ENCODE measurements around the gene COL1A1. TPM values are rescaled to one million over a fixed set of nuclear protein-coding genes. Genes with fewer than 3 reads are reported as not detected.

The COL1A1 gene
- polyA plus RNA-seq, 12 donors = 2,279 to 10,060 (median 4,381) TPM

DNA sequence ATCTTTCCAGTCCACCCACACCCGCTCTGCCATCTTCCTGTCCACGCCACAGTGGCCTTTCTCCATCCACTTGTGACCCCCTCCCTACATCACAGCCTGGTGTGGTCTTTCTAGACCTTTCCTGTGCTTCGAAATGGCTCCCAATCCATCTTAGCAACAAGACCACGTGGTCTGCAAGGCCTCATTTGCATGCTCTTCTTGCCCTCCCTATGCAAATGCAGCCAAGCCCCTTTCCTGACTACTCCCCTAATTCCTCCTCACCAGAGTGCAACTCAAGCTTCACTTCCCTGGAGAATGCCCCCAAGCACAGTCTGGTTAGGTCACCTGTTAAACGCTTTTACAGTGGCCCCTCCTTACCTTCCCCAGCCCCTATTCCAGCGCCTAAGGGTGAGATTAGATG is 57.1 kb downstream of the COL1A1 start:
- DNase-seq = no peak

DNA sequence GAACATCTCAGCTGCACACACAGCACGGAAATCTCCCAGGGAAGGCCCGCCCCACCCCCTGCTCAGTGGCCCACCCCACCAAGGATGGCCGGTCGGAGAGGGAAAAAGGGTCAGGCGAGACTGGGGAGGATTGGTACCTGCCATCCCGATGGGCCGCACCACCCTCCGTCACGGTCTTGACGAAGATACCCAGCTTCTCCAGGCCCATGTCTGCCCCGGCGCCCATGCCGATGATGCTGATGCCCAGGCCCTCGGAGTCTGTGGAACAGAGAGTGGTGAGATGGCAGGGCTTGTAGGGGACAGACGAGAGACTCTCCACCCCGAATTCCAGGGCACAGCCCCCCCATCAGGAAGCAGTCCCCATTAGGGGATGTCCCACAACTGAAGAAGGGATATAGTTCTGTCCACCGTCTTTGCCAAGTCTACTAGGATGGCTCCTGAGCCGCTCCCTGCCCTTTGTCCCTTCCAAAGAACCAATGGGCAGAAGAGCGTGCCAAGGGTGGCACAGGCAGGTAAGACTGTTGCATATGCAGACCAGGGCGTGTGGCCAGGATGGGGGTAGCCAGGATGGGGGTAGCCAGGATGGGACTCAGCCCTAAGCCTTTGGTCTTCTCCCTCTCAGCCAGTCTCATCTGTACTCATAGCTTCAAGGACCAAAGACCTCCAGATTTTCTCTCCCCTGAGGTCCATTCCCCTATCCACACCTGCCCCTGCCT is 57.8 kb downstream of the COL1A1 start:
- DNase-seq = no peak

DNA sequence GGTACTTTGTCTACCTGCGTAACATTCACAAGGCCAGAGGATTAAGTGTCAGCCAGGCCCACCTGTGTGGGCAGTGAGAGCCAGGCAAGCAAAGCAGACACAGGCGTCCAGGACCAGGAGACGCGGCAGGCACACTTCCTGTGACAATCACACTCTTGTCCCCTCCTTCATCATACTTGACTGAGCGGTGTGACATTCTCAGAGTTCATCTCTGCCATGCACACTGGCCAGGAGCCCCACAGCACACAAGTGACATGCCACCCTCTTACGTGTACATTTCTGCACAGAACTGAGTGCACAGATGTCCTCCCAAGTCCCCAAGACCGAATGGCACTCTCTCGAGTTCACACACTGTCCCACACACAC is 59.7 kb downstream of the COL1A1 start:
- DNase-seq = no peak

DNA sequence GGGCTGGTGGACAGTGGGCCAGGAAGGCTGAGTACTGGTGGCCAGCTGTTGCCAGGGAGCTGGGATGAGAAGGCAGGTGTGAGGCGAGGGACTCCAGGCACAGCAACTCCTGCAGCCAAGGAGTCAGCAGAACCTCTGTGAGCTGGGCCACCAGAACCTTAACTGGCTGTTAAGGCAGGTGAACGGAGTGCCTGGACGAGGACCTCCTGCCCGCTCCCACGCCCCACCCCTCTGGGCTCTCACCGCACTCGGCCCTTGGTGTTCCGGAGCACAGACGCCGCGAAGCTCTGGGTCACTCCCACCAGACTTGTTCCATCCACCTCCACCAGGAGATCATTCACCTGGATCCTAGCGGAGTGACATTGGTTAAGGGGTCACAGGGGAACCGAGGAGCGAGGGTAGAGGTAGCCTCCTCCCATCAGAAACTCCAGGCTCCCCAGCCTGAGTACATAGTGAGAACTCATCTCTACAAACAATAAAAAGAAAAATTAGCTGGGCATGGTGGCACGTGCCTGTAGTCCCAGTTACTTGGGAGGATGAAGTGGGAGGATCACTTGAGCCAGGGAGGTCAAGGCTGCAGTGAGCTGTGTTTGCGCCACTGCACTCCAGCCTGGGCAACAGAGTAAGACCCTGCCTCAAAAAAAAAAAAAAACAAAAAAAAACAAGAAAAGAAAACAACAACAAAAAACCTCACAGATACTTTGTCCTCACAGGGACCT is 60.2 kb downstream of the COL1A1 start:
- no peak for DNase-seq

DNA sequence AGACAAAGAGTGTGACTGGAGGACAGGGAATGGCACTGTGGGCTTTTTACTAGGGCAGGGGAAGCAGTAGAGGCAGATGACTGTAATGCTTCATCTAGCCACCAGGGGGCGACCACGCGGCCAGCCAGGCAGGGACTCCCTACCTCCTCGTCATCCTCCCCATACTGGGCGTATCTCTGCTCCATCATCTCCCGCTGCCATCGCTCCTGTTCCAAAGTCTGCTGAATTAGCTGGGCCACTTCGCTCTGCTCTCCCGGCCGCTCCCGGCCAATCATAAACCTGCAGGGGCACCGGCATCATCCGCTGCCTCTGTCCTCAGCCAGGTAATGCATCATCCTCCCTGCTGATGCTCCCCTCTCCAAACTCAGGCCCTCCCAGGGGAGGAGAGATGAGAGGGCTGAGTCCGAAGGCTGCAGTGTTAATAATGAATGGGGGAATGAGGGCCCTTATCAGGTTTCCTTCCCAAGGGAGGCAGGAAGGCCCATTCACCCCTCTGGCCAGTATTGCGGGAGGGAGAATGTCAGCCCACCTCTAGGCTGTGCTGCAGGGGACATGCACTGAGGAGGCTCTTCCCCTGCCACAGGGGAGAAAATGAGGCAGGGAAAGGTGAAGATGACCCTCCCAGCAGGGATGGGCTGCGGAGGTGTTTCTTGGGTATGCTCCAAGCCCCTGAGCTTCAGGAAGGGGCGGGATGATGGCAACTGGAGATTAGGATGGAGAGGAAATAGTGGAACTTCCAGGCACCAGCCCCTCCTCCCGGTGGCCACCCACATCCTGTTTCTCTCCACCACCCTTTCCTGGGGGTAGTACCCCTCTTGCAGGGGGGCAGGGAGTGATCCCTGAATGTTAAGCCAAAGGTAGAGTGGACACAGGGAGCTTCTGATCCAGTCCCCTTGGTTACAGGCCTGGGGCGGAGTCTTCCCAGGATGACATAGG is 61.2 kb downstream of the COL1A1 start:
- peak; percentile 77 for DNase-seq

DNA sequence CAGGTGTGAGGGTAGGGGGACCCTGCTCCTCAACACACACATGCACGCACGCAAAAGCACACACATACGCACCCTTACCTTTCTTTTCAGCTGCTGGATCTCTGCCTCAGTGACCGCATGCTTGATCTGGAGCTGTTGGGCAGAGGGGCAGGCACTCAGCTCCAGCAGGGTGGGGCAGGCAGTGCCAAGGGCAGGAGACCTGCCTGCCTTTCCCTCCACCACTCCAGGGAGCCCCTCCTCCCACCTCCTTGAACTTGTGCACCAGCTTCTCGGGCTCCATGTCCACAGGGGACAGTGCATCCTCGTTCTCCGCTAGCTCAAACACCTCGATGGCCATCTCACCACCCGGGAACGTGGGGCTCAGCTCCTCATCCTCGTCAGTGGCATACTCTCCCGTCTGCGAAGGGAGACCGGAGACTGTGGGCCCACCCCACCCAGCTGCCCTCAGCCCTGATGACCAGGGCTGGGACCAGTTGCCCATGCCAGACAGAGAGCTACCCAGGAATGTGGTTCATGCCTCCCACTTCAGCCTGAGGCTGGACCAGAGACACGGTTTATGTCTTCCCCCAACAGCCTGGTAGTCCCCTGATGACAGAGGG is 62.1 kb downstream of the COL1A1 start:
- no peak for DNase-seq

DNA sequence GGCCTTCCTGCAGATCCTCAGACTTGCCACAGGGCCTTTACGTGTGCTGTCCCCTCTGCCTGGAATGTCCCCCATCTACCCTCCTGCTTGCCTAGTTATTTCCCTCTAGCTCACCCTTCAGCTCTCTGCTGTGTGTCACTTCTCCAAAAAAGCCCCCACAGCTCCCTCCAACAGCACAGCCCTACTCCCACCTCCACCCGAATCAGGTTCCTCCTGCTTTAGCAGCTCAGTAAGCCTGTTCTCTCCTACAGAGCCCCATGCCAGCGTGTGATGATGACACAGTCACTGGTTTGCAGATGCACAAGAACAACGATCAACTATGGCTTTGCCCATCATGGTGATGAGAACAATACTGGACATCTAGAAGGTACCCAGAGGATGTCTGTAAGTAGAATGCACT is 64.4 kb downstream of the COL1A1 start:
- no peak for DNase-seq

DNA sequence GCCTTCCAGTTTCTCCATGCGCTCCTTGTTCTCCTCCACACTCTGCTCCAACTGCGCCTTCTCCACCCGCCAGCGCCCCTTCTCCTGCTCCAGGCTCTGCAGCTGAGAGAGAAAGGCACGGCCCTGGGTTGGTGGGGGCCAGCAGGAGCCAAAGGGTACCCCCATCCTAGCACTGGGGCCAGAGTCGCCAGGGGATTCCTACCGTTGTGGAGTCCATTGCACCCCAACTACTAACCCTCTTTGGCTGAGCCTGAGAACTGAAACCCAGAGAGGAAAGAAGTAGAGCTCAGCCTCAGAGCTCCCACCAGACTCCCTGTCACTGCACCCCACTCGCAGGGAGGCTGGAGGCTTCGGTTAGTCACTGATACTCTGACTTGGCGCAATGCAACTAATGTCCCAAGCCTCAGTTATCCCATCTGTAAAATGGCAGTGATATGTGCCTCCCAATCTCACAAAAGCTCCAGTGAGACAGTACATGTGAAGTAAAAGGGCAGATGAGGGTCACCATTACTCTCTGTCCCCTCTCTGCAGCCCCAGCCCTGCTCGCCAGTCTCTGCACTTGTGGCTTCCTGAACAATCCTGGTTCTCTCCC is 65.2 kb downstream of the COL1A1 start:
- DNase-seq = no peak

DNA sequence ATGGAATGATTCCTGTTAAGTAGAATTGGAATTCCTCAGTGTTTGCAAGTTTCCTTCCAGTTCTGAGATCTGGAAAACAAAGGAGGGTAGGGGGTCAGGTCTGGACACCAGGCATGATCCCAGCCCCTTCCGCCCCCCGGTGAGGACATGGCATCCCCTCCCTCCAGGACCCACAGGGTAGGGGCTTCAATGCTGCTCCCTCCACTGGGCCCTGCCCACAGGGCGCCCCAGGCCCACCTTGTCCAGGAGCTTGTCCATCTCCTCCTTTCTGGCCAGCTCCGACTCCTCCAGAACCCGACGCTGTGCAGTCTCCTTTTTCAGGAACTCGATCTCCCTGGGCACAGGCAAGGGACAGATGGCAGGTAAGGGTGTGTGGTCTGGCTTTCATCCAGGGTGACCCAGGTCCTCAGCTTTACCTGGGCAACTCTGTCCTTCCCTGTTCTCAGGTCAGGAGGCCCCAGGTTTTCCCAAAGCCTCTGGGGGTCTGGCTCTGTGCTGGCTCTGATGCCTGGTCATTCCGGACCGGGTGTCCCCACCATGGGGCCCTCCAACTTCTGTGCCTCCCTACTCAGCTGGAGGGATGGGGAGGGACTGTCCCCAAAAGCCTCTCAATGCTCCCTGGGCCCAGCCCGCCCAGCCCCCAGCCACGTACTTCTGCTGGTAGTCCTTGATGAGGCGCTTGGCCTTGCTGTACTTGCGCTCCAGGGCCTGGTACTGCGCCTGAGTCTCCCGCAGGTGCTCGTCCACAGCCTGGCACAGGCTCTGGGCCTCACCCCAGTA is 65.9 kb downstream of the COL1A1 start:
- no peak for DNase-seq

DNA sequence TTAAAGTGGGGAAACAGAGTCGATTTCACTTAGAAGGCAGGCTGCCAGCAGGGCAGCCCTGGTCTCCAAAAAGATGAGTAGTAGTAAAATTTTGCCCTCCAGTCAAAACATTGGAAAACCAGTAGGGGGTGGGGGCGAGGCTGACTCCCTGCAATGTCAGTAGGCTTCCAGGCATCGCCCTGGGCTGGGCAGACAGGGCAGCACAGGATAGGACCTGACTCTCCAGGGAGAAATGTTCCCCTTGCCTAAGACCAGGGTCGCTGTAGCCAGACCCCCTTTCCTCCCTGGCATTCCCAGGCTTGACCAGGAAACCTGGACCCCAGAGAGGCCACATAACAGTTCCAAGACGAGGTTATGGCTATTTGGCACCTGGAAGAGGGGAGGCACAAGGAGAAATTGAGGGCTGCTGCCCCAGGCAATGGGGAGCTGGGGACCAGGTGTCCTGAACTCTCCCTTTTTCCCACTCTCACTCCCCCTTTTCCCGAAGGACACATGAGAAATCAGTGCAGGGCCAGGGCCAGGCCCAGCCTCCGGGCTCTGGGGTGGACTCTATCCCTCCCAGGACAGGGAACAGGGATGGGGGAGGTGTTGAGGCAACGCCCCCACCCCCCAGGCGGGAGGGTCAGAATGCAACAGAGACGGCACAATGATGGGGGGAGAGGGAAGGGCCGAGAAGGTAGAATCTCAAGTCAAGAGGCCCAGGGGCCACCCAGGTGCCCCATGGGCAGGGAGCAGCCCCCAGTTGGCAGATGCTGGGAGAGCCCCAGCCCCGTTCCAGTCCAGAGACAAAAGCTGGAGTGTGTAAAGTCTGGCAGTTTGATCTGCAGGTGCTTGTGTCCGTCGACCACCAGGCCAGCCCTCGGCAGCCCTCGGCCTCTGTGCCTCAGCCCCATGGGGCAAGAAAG is 67.0 kb downstream of the COL1A1 start:
- no peak for DNase-seq

DNA sequence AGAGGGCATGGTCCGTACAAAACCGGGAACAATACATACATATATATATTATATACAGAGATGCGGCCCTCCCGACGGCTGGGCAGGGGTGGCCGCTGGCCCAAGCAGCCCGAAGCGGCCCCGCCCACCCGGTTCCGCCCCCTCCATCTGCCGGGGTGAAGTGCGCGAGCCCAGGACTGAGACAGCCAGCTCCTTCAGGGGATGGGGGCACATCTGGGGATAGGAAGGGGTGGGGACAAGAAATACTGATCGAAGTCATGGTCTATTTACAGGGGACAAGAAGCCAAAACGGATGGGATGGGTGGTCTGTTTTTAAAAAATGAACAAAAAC is 67.7 kb downstream of the COL1A1 start:
- DNase-seq = no peak

Other genes starting within 250 kb of the COL1A1 start
- gene DLX4, start 232.4 kb downstream of the COL1A1 start, polyA plus RNA-seq (ENCODE audit: insufficient read length in 12 of 12) = 1 to 10 TPM in 1 of 12 donors, under 1 TPM in 9, not detected in 2; 0.12 to 1.2 (median 0.38) TPM
- gene DLX3, start 206.4 kb downstream of the COL1A1 start, polyA plus RNA-seq (ENCODE audit: insufficient read length in 12 of 12) = 1 to 10 TPM in 2 of 12 donors, under 1 TPM in 3, not detected in 7; 0.09 to 6.3 (median 0.42) TPM
- 10 to 100 TPM in 11 of 12 donors, not detected in 1; 16.5 to 44.0 (median 30.0) TPM for gene ITGA3, start 145.5 kb downstream of the COL1A1 start, polyA plus RNA-seq (ENCODE audit: insufficient read length in 12 of 12)
- 100 to 1,000 TPM in 1 of 12 donors, 10 to 100 TPM in 10, not detected in 1; 43.9 to 100 (median 57.3) TPM for gene PDK2, start 106.3 kb downstream of the COL1A1 start, polyA plus RNA-seq (ENCODE audit: insufficient read length in 12 of 12)
- gene SAMD14, start 71.5 kb downstream of the COL1A1 start, polyA plus RNA-seq (ENCODE audit: insufficient read length in 12 of 12) = 10 to 100 TPM in 1 of 12 donors, 1 to 10 TPM in 10, not detected in 1; 2.9 to 15.6 (median 3.9) TPM
- gene PPP1R9B, start 51.0 kb downstream of the COL1A1 start, polyA plus RNA-seq (ENCODE audit: insufficient read length in 12 of 12) = 10 to 100 TPM in 11 of 12 donors, not detected in 1; 29.5 to 70.3 (median 37.6) TPM
- gene SGCA, start 35.6 kb downstream of the COL1A1 start, polyA plus RNA-seq (ENCODE audit: insufficient read length in 12 of 12) = 100 to 1,000 TPM in 11 of 12 donors, not detected in 1; 116 to 379 (median 260) TPM
- 1 to 10 TPM in 7 of 12 donors, under 1 TPM in 3, not detected in 2; 0.72 to 3.1 (median 1.3) TPM for gene TMEM92, start 72.8 kb upstream of the COL1A1 start, polyA plus RNA-seq (ENCODE audit: insufficient read length in 12 of 12)
- gene XYLT2, start 144.5 kb upstream of the COL1A1 start, polyA plus RNA-seq (ENCODE audit: insufficient read length in 12 of 12) = 100 to 1,000 TPM in 1 of 12 donors, 10 to 100 TPM in 11; 15.5 to 337 (median 20.0) TPM
- gene MRPL27, start 171.6 kb upstream of the COL1A1 start, polyA plus RNA-seq (ENCODE audit: insufficient read length in 12 of 12) = 10 to 100 TPM in 11 of 12 donors, not detected in 1; 38.6 to 60.0 (median 52.9) TPM
- gene EME1, start 171.6 kb upstream of the COL1A1 start, polyA plus RNA-seq (ENCODE audit: insufficient read length in 12 of 12) = 10 to 100 TPM in 1 of 12 donors, 1 to 10 TPM in 10, not detected in 1; 3.4 to 23.2 (median 6.6) TPM
- gene LRRC59, start 195.9 kb upstream of the COL1A1 start, polyA plus RNA-seq (ENCODE audit: insufficient read length in 12 of 12) = 10 to 100 TPM in 11 of 12 donors, not detected in 1; 35.6 to 69.7 (median 48.9) TPM
- gene ACSF2, start 224.6 kb upstream of the COL1A1 start, polyA plus RNA-seq (ENCODE audit: insufficient read length in 12 of 12) = 10 to 100 TPM in 11 of 12 donors, not detected in 1; 54.0 to 96.0 (median 63.1) TPM

Measured in muscle of arm (tissue), 12 donors.